AG20443 (cell line): ENCODE measurements around the gene KRT81.
"Not testable (repeated sequence)": the region's sequence is repeated elsewhere in the genome, so short reads cannot be mapped to it uniquely, and the experiment has no call there.

Experiments
- DNase-seq: peaks from one replicate; pipeline ENCODE4 v3.0.0; 2012; ENCODE audit warnings: low spot score, mixed read lengths

KRT81 gene

GRCh38 chr12:52253391-52254179 lies 37.7 kb downstream of the KRT81 start:
- no peak for DNase-seq

GRCh38 chr12:52252728-52253343 lies 38.5 kb downstream of the KRT81 start:
- DNase-seq: no peak

GRCh38 chr12:52252175-52252615 lies 39.1 kb downstream of the KRT81 start:
- DNase-seq: not testable (repeated sequence)

- no peak for DNase-seq
These were observed 39.8 kb downstream of the KRT81 start for GRCh38 chr12:52251367-52252051.

- DNase-seq: no peak
These were observed 41.0 kb downstream of the KRT81 start for GRCh38 chr12:52250048-52250990.

GRCh38 chr12:52249511-52250047 lies 41.8 kb downstream of the KRT81 start:
- DNase-seq: no peak

GRCh38 chr12:52248541-52249461 lies 42.5 kb downstream of the KRT81 start:
- DNase-seq: peak; percentile 63

- DNase-seq: no peak
These were observed 43.5 kb downstream of the KRT81 start for GRCh38 chr12:52247622-52248540.

GRCh38 chr12:52246720-52247621 lies 44.4 kb downstream of the KRT81 start:
- DNase-seq: no peak

GRCh38 chr12:52245962-52246569 lies 45.3 kb downstream of the KRT81 start:
- DNase-seq: no peak

GRCh38 chr12:52245259-52245961 lies 45.9 kb downstream of the KRT81 start:
- DNase-seq: no peak

GRCh38 chr12:52244615-52244994 lies 46.7 kb downstream of the KRT81 start:
- DNase-seq: peak; percentile 40

- peak; percentile 97 for DNase-seq
These were observed 47.3 kb downstream of the KRT81 start for GRCh38 chr12:52243856-52244614.

GRCh38 chr12:52243259-52243855 lies 48.0 kb downstream of the KRT81 start:
- no peak for DNase-seq

GRCh38 chr12:52242442-52243258 lies 48.7 kb downstream of the KRT81 start:
- no peak for DNase-seq
